Hypothalamus (tissue), 51 donors: Measurements from ENCODE around the gene NMNAT2.
A peak's percentile ranks its signal among the peaks of the same experiment; 100 is the strongest.
"Not testable (repeated sequence)": the region's sequence is repeated elsewhere in the genome, so short reads cannot be mapped to it uniquely, and the experiment has no call there.

ENCODE experiments used
- DNase-seq, 51 donors: peaks; one replicate each; lab custom pipeline; 2025; lab: John Stamatoyannopoulos, UW

NMNAT2 gene

DNA sequence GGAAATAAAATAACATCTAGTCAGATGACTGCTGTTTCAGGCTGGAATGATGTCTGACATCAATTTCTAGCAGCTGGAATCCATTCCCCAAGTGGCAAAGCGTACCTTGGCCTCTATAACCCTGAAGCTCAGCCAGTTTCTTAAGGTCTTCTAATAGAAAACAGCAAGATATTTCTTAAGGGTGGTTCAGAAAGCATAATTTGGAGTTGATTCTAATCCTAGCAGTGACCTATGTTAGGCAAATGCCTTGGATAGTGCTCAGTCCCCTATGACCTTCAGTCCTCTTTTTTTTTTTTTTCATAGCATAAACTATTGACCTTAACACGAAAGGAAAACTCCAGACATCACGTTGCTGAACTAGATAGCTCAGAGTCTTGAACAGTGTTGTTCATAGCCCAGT lies 175.6 kb downstream of the NMNAT2 start:
- DNase-seq: no peak

DNA sequence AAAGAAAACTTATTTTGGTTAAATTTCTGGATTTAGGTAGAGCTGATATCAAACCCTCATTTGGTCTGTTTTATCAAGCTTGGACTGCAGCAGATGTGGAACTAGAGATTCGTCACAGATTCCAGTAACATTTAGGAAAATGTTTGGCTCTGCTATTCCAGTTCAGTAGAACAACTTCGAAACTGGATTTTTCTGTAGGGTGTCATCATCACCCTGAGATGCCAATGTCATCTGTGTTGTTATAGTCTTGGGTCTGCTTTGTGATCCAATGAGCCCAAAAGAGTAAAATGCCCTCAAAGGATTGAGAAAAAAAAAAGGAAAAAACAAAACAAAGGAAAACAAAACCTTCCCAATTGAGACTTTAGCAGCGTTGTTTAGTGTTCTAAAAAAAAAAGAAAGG lies 176.7 kb downstream of the NMNAT2 start:
- no peak for DNase-seq

- not testable (repeated sequence) for DNase-seq
Measured at GRCh38 chr1:183240853-183241252, 177.3 kb downstream of the NMNAT2 start.

DNA sequence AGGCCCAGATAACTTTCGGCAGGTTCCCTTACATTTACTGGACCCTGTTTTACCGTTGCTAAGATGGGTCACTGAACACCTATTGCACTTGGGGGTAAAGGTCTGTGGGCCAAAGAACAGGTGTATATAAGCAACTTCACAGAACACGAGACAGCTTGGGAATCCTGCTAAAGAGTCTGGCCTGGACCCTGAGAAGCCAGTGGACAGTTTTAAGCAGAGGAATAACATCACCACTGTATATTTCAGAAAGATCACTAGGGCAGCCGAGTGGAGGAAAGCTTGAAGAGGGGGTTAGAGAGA lies 177.7 kb downstream of the NMNAT2 start:
- no peak for DNase-seq

GRCh38 chr1:183239793-183240525 lies 178.2 kb downstream of the NMNAT2 start:
- DNase-seq: no peak

DNA sequence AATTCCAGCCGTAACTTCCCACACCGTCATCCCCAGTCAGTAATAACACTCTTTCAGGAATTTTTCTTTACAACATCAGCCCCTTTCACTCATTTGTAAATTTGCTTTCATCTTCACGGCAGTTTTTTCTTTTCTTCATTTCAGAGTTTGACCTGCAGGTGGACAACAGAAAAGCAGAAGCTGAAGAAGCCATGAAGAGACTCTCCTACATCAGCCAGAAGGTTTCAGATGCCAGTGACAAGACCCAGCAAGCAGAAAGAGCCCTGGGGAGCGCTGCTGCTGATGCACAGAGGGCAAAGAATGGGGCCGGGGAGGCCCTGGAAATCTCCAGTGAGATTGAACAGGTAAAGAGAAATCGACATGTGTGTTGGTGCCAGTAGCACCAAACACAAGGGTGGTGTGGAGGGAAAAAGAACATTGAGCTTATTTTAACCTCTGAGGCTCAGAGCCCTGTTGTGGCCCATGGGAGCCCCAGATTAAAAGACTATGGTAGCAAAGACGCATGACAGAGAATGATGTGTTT lies 178.9 kb downstream of the NMNAT2 start:
- no peak for DNase-seq

- DNase-seq: no peak
Measured at GRCh38 chr1:183238071-183238470, 180.1 kb downstream of the NMNAT2 start.

GRCh38 chr1:183237046-183237445 lies 181.1 kb downstream of the NMNAT2 start:
- no peak for DNase-seq

GRCh38 chr1:183236158-183236725 lies 181.9 kb downstream of the NMNAT2 start:
- no peak for DNase-seq

- DNase-seq: no peak
Measured at GRCh38 chr1:183235503-183235902, 182.7 kb downstream of the NMNAT2 start.

DNA sequence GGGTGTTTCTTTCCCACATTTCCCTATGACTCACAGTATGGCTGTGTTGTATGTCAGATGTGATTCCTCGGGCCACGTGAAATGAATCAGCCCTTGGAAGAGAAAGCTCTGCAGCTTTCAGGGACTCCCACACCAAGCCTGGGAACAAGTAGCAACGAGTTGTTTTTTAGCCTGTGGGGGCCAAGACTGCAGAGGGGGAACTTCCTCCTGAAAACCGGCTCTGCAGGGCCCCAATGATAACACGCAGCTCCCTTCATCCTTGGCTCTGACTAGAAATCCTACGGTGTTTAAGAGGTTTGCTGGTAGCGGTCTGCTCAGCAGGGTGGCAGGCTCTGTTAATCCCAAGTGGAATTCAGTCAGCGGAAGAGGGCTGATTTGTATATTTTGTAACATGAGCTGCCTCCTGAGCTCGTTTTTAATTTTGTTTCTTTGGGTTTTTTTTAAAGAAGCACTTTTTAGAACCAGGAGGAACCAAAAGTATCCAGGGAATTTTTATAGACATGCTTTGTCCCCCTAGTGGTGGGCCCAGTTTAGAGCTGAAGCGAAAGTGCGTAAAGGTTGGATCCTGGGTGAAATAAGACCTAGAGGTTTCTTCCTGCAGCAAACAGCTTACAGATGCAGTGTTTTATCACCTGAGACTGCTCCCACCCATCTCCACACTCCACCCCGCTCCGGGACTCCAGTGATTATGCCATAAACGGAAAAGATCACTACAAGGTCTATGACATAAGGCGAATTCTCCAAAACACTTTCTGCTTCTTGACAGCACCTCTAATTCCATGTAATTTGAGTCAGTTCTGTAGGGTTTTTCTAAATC lies 183.3 kb downstream of the NMNAT2 start:
- DNase-seq: peak in 14 of 51 donors; percentile 6 to 71 (median 21)

DNA sequence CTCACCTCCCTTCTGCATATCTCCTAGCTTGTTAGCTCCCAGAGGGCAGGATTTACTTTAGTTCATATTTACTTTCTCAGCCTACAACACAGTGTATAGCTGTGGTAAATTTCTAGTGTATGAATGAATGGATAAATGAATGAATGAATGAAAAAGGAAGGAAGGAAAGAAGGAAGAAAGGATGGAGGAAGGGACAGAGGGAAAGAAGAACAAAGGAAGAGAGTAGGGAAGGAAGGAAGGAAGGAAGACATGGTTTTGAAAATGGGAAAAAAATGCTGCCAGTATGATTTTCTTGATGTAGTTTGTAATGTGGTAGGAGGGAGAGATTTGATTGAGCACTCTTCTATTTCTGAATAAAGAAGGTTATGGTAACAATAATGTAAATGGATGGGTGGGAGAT lies 185.1 kb downstream of the NMNAT2 start:
- DNase-seq: no peak

GRCh38 chr1:183231545-183231944 lies 186.6 kb downstream of the NMNAT2 start:
- no peak for DNase-seq

GRCh38 chr1:183230413-183230812 lies 187.8 kb downstream of the NMNAT2 start:
- no peak for DNase-seq

- no peak for DNase-seq
Measured at GRCh38 chr1:183228347-183229220, 189.6 kb downstream of the NMNAT2 start.

DNA sequence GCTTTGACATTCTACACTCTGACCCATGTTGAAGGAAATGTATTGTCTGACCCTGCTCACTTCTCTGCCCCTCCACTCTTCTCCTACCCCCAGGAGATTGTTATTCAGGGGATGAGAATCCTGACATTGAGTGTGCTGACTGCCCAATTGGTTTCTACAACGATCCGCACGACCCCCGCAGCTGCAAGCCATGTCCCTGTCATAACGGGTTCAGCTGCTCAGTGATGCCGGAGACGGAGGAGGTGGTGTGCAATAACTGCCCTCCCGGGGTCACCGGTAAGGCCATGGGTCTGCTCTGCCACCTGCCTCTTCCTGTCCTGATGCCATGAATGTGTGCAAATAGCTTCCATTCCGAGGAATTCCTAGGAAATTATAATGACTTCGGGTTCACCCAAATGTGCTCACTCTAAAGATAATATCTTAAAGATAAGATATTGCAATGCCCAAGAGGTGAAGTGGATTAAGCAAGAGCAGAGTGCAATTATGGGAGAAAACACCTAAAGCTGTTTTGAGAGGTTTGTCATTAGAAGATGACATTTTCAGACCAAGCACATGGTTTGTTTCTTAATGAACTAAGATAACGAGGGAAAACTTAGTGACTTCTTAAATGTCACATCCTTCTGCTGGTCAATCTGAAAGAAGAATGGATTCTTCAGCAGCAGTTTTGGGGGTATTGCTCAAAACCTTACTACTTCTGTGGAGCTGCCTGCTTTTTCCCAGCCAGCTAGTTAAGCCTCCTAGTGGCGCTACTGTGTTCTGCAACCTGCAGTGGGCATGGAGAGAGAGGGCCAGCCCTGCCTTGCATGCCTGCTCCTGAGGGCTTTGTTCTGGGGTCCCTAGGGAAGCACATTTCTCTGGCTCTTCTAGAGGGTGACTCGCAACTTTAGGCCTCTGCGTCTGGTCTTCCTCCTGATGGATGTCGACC lies 190.5 kb downstream of the NMNAT2 start:
- DNase-seq: peak in 7 of 51 donors; percentile 1 to 23 (median 11)

DNA sequence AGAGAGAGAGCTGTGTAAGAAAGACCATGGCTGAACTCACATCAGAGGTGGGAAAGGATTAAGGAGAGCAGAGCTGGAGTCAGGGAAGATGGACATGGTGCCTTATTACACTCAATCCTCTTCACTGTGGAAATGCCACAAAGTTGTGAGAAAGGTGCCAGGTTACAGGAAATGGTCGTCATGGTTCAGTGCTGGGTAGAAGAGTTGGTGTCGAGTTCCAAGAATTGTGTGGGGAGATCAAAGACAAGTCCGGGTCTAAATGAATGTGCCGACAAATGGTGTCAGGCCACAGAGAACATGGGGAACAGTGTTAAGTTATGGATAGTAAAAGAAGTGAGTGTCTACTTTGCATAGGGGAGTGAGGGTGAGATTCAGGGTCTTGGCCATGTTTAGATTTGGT lies 191.2 kb downstream of the NMNAT2 start:
- no peak for DNase-seq

DNA sequence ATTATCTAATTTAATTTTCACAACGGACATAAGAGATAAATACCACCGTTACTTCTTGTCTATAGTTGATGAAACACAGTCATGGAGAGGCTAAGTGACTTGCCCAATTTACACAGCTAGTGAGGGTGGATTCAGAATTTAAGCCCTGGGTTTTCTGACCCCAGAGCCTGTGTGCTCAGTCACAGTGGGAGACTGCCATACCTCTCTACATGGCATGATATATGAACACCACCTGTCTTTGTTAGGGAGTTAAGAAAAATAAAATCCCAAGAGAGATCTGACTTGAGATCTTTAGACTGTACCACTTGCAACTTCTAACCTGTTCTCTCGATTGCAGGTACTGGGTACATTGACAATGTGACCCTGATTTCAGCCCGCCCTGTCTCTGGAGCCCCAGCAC lies 191.8 kb downstream of the NMNAT2 start:
- no peak for DNase-seq

DNA sequence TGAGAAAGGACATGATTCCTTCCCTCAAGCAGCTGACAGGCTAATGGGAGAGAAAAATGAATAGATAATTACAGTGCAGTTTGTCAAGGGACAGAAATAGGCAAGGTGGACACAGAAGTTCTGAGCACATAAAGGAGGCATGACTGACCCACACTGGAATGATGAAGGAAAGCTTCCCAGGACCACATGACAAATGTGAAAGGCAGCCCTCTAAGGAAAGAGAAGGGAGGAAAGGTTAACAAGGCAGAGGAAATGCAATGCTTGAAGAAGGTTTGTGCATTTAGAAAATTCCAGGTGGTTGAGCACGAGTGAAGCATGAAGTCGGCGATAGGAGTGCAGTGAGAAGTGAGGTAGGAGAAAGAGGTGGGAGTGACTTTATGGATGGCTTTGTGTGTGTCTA lies 194.7 kb downstream of the NMNAT2 start:
- no peak for DNase-seq

- no peak for DNase-seq
Measured at GRCh38 chr1:183222909-183223308, 195.3 kb downstream of the NMNAT2 start.
